Nephron (organoid): ENCODE measurements around the gene ADAP1.
A peak's percentile ranks its signal among the peaks of the same experiment; 100 is the strongest.
"Not testable (repeated sequence)": the region's sequence is repeated elsewhere in the genome, so short reads cannot be mapped to it uniquely, and the experiment has no call there.

Source experiments
- H3K27ac Mint-ChIP-seq, 3 experiments: 2 replicates each; pipeline ENCODE4 v1.8.0; 2020; ENCODE audit warnings: mixed read lengths in 3 of 3, mild to moderate bottlenecking in 2 of 3, moderate library complexity in 1 of 3
- H3K27me3 Mint-ChIP-seq: 2 replicates; pipeline ENCODE4 v1.8.0; 2021; ENCODE audit warnings: low read depth, mild to moderate bottlenecking, moderate library complexity, mixed read lengths
- H3K36me3 Mint-ChIP-seq: 2 replicates; pipeline ENCODE4 v1.8.0; 2020; ENCODE audit warnings: low read depth, mixed read lengths
- H3K4me1 Mint-ChIP-seq: 2 replicates; pipeline ENCODE4 v1.8.0; 2020; ENCODE audit warnings: mixed read lengths
- H3K4me3 Mint-ChIP-seq, 3 experiments: 2 replicates each; pipeline ENCODE4 v1.8.0; 2020; ENCODE audit warnings: mild to moderate bottlenecking in 3 of 3, mixed read lengths in 3 of 3, moderate library complexity in 2 of 3
- H3K9me3 Mint-ChIP-seq: 2 replicates; pipeline ENCODE4 v1.8.0; 2020; ENCODE audit warnings: mixed read lengths
- TF ChIP-seq, protein P1 (sequence below), 3 experiments: fragments of 200-600 bp; sonication (generic); IDR thresholded peaks; one replicate each; pipeline ENCODE4 v1.5.0; 2021; ENCODE audit warnings: antibody characterized with exemption in 3 of 3; ENCODE audit not compliant: unreplicated experiment in 3 of 3

The ADAP1 gene, protein sequence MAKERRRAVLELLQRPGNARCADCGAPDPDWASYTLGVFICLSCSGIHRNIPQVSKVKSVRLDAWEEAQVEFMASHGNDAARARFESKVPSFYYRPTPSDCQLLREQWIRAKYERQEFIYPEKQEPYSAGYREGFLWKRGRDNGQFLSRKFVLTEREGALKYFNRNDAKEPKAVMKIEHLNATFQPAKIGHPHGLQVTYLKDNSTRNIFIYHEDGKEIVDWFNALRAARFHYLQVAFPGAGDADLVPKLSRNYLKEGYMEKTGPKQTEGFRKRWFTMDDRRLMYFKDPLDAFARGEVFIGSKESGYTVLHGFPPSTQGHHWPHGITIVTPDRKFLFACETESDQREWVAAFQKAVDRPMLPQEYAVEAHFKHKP

DNA sequence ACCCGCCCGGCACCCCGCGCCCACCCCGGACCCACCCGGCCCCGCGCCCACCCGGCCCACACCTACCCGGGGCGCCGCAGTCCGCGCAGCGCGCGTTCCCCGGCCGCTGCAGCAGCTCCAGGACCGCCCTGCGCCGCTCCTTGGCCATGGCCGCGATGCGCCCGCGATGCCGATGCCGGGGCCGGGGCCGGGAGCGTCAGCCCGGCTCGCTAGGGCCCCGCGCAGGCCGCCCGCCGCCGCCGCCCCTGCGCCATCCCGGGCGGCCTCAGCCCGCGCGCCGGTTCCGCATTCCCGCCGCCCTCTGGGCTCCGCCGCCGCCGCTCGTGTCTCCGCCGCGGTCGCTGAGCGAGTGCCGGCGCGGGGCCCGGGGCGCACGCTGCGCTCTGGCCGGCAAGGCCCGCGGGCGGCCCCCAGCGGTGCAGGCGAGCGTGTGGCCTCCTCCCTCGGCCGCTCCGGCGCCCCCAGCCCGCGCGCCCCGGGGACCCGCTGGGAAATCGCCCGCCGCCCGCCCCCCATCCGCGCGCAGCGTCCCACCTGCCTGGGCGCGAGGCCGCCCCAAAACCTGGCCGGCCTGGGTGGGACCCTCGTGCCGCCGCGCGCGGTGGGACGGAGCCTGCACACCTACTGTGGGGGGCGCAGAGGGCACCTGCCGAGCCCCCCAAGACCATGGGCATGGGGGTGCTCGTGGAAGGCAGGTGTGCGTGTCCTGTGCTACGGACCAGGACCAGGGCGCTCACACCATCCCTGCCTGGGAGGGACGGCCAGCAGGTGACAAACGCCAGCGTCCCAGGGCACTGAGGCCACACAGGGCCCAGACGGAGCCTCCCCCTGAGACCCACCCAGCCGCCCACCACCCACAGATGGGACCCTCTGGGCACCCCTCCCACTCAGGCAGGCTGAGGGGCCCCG lies at the start of gene ADAP1:
Gene ADAP1 (minus strand): TSS at position 351 of the 909 bp plus-strand sequence. CDS start 203 bp downstream, at position 148.
- peak within 1 kb of the TSS in 1 of 3 experiments; percentile 44 for H3K27ac Mint-ChIP-seq
- TF ChIP-seq, protein P1, sequence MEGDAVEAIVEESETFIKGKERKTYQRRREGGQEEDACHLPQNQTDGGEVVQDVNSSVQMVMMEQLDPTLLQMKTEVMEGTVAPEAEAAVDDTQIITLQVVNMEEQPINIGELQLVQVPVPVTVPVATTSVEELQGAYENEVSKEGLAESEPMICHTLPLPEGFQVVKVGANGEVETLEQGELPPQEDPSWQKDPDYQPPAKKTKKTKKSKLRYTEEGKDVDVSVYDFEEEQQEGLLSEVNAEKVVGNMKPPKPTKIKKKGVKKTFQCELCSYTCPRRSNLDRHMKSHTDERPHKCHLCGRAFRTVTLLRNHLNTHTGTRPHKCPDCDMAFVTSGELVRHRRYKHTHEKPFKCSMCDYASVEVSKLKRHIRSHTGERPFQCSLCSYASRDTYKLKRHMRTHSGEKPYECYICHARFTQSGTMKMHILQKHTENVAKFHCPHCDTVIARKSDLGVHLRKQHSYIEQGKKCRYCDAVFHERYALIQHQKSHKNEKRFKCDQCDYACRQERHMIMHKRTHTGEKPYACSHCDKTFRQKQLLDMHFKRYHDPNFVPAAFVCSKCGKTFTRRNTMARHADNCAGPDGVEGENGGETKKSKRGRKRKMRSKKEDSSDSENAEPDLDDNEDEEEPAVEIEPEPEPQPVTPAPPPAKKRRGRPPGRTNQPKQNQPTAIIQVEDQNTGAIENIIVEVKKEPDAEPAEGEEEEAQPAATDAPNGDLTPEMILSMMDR (IDR thresholded peaks at IDR 0.05; ENCODE audit: unreplicated experiment in 3 of 3): peak in 1 of 3 experiments; percentile 6
- no peaks in the 10 kb centered on the region for H3K9me3 Mint-ChIP-seq
- peaks cover 37% of the 10 kb centered on the region for H3K27me3 Mint-ChIP-seq
- peak within 1 kb of the TSS; percentile 77 to 83 (median 82) for H3K4me3 Mint-ChIP-seq
- H3K4me1 Mint-ChIP-seq: no peaks in the 10 kb centered on the region
- no peaks in the 10 kb centered on the region for H3K36me3 Mint-ChIP-seq

DNA sequence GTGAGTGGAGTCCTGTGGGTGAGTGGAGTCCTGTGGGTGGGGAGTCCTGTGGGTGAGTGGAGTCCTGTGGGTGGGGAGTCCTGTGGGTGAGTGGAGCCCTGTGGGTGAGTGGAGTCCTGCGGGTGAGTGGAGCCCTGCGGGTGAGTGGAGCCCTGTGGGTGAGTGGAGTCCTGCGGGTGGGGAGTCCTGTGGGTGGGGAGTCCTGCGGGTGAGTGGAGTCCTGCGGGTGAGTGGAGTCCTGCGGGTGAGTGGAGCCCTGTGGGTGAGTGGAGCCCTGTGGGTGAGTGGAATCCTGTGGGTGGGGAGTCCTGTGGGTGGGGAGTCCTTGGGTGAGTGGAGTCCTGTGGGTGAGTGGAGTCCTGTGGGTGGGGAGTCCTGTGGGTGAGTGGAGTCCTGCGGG lies 48.0 kb upstream of the ADAP1 start:
- H3K4me1 Mint-ChIP-seq, H3K27ac Mint-ChIP-seq, H3K27me3 Mint-ChIP-seq: not testable (repeated sequence)

DNA sequence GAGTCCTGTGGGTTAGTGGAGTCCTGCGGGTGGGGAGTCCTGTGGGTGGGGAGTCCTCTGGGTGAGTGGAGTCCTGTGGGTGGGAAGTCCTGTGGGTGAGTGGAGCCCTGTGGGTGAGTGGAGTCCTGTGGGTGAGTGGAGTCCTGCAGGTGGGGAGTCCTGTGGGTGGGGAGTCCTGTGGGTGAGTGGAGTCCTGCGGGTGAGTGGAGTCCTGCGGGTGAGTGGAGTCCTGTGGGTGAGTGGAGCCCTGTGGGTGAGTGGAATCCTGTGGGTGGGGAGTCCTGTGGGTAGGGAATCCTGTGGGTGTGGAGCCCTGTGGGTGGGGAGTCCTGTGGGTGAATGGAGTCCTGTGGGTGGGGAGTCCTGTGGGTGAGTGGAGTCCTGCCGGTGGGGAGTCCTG lies 47.5 kb upstream of the ADAP1 start:
- not testable (repeated sequence) for H3K4me3 Mint-ChIP-seq, H3K27me3 Mint-ChIP-seq

More for the DNA sequence above, 48.0 kb upstream of the ADAP1 start:
- H3K4me3 Mint-ChIP-seq, H3K36me3 Mint-ChIP-seq, H3K9me3 Mint-ChIP-seq: not testable (repeated sequence)

DNA sequence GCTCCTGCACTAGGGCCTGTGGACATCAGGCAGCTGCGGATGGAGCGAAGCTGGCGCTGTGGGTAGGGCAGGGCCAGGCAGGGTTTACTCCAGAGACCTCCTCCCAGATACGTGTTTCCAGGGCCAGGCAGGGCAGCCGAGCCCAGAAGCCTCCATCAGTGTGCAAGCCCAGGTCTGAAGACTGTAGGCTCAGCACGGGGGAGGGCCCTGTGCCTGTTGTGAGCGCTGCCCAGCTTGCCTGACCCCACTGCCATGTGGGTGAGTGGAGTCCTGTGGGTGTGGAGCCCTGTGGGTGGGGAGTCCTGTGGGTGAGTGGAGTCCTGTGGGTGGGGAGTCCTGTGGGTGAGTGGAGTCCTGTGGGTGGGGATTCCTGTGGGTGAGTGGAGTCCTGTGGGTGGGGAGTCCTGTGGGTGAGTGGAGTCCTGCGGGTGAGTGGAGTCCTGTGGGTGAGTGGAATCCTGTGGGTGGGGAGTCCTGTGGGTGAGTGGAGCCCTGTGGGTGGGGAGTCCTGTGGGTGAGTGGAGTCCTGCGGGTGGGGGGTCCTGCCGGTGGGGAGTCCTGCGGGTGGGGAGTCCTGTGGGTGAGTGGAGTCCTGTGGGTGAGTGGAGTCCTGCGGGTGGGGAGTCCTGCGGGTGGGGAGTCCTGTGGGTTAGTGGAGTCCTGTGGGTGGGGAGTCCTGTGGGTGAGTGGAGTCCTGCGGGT lies 46.7 kb upstream of the ADAP1 start:
- H3K4me1 Mint-ChIP-seq, H3K36me3 Mint-ChIP-seq, H3K27me3 Mint-ChIP-seq, H3K9me3 Mint-ChIP-seq, H3K27ac Mint-ChIP-seq, H3K4me3 Mint-ChIP-seq: not testable (repeated sequence)

More for the DNA sequence above, 47.5 kb upstream of the ADAP1 start:
- not testable (repeated sequence) for H3K36me3 Mint-ChIP-seq, H3K9me3 Mint-ChIP-seq, H3K4me1 Mint-ChIP-seq, H3K27ac Mint-ChIP-seq

DNA sequence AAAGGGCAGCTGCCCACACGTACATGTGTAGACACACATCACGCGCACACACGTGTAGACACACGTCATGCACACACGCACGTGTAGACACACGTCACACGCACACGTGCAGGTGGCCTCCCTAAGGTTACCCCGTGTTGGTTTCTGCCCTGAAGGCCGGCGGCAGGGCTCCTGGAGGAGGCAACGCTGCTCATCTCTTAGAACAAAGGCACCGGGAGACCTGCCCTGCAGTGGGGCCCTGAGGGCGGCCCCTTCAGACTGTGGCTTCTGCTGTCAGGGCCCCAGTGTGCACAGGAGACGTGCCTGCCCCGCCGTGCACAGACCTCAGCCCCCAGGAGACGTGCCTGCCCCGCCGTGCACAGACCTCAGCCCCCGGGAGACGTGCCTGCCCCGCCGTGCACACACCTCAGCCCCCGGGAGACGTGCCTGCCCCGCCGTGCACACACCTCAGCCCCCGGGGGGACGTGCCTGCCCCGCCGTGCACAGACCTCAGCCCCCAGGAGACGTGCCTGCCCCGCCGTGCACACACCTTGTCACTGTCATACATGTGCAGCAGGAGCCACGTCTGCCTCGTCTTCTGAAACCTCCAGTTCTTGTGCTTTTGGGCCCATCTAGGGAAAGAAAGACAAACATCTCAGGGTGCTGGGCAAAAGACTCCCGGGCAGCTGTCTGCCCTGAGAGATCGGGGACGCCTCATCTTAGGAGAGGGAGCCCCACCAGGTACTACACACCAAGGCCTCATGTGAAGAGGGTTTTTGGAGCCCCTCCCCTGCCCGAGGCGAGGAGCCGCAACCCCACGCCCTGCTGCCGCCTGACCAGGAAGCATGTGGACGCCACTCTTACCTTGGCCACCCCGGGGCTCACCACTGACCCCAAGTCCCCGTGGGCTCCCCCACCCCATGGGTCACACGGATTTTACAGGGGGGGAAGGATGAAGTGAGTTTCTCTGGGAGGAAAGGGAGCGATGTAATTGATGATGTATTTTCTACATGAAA lies 45.8 kb upstream of the ADAP1 start:
- Mint-ChIP-seq H3K36me3 (peaks cover 3% of the 10 kb centered on the region), H3K27me3 (no peaks in the 10 kb centered on the region), H3K4me1 (peaks cover 6% of the 10 kb centered on the region), H3K27ac (no peak overlapping the region), H3K9me3 (no peaks in the 10 kb centered on the region), H3K4me3 (no peak overlapping the region)
- TF ChIP-seq, protein P1 (IDR thresholded peaks at IDR 0.05; ENCODE audit: unreplicated experiment in 3 of 3): no peak

DNA sequence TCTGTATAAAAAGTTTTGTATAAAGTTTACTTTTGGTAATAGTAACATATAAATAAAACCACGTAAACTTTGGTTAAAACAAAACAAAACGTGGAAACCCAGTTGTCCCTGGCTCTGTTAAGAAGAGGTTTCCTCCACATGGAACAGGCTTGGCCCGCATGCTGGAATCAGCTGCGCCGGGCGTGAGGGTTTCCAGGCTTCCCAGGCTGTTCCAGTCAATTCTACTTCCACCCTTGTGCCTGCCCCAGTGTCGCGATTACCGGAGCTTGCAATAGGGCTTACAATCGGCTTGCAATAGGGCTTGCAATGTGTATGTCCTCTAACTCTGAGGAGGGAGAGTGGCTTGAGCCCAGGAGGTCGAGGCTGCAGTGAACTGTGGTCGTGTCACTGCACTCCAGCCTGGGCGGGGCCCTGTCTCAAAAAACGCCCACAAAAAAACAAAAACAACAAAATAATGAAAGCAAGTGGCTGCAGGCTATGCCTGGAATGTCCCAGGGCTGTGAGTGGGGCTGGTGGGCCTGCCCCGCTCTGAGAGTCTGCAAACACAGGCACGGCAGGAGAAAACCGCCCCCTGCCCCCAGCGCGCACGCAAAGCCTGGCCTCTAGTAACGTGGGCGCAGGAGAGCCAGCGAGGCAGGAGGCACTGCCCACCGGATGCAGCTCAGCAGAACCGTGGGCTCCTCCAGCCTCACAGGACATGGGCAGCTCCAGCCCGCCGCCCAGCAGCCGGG lies 44.8 kb upstream of the ADAP1 start:
- Mint-ChIP-seq H3K9me3 (no peaks in the 10 kb centered on the region), H3K4me3 (no peak overlapping the region), H3K27ac (no peak overlapping the region), H3K36me3 (peaks cover 3% of the 10 kb centered on the region), H3K27me3 (no peaks in the 10 kb centered on the region), H3K4me1 (peaks cover 6% of the 10 kb centered on the region)
- TF ChIP-seq, protein P1 (IDR thresholded peaks at IDR 0.05; ENCODE audit: unreplicated experiment in 3 of 3): no peak
